GM12801 (cell line): ENCODE measurements around the gene SLCO4C1.

Experiments
- CTCF ChIP-seq: IDR thresholded peaks from one replicate; pipeline ENCODE4 v1.5.1; 2011; ENCODE audit warnings: control low read depth; ENCODE audit not compliant: insufficient read length; ENCODE audit errors: extremely low read depth

Gene SLCO4C1

GRCh38 chr5:102223542-102224477 is 72.3 kb downstream of the SLCO4C1 start:
- no peak for TF ChIP-seq CTCF

- no peak for TF ChIP-seq CTCF
Observed at GRCh38 chr5:102222772-102223171, 73.3 kb downstream of the SLCO4C1 start.

GRCh38 chr5:102221949-102222348 is 74.1 kb downstream of the SLCO4C1 start:
- TF ChIP-seq CTCF: no peak

DNA sequence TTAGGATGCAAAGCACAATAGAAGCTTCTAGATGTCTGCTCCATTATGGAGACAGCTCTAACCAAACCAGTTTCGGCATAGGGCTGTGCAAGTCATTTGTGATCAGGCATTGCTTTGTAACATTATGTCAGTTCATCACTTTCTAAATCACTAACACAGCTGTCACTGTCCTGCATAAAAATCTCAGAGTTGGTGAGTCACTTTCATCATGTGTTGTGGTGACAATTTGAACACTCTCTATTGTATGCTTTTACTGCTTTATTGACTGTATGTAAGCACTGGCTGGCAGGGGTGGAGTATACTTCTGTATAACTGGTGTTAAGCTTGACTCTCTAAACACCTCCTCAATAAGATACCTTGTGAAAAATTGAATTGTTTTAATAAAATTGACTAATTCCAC is 77.9 kb downstream of the SLCO4C1 start:
- TF ChIP-seq CTCF: no peak

DNA sequence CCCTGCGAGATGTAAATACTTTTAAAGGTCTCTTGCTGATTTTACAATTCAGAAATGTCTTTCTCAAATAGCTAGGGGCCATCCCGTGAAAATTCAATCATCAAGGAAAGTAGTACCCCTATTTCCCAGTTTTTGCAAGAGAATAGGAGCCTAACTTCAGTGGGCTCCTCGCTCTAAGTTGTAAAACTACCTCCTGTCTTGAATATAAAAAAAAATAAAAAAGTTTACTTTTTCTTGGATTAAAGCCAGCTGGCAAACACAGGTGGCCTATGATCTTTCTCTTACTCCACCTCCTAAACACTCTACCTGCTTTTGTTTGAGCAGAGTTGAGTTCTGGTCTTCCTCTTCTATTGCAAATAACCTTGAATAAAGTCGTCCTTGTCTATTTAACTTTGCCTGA is 79.4 kb downstream of the SLCO4C1 start:
- no peak for TF ChIP-seq CTCF

DNA sequence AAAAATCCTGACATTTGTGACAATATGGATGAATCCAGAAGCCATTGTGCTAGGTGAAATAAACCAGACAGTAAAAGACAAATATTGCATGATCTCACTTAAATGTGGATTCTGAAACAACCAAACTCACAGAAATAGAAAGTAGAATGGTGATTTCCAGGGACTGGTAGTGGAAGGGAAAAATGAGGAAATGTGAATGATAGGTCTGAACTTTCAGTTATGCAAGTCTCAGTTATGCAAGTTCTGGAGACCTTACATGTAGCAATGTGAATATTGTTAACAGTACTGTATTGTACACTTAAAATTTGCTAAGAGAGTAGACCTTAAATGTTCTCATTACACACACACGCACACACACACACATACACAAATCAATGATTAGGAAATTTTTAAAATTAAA is 84.9 kb downstream of the SLCO4C1 start:
- no peak for TF ChIP-seq CTCF

DNA sequence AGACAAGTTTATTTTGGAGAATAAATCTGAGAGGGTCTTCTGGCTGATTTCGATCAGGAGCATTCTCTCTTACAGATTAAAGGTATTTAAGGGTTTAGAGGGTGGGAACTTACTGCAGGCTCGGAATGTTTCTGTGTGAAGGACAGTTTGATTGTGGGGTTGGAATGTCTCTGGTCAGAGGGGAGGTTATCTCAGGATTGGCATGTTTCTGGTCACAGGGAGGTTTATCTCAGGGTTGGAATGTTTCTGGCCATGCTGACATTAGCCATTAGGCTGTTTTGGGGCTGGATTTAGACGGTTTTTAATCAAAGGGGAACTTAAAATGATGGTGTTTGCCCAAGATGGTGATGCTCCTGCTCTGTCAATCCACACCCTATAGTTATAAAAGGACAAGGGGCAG is 95.2 kb downstream of the SLCO4C1 start:
- TF ChIP-seq CTCF: no peak

GRCh38 chr5:102196481-102196880 is 99.6 kb downstream of the SLCO4C1 start:
- no peak for TF ChIP-seq CTCF
